ENCODE results near the gene RACK1.
A peak's percentile ranks its signal among the peaks of the same experiment; 100 is the strongest.
"Not testable (repeated sequence)": the region's sequence is repeated elsewhere in the genome, so short reads cannot be mapped to it uniquely, and the experiment has no call there.

RACK1 gene

GRCh38 chr5:181243564-181244343, at the start of gene RACK1:
TSS of gene RACK1 (minus strand) at chr5:181243906. CDS start at chr5:181243800, 106 bp downstream.
- peak; percentile 93 for DNase-seq

GRCh38 chr5:181287331-181287730, 43.6 kb upstream of the RACK1 start:
- DNase-seq = not testable (repeated sequence)

- not testable (repeated sequence) for DNase-seq
Measured at GRCh38 chr5:181285962-181286705, 42.4 kb upstream of the RACK1 start.

GRCh38 chr5:181283841-181284755, 40.4 kb upstream of the RACK1 start:
- DNase-seq = not testable (repeated sequence)

GRCh38 chr5:181283347-181283746, 39.6 kb upstream of the RACK1 start:
- DNase-seq = no peak

- DNase-seq = no peak
Measured at GRCh38 chr5:181282874-181283273, 39.2 kb upstream of the RACK1 start.

- DNase-seq = not testable (repeated sequence)
Measured at GRCh38 chr5:181282415-181282814, 38.7 kb upstream of the RACK1 start.

- no peak for DNase-seq
Measured at GRCh38 chr5:181281984-181282316, 38.2 kb upstream of the RACK1 start.

GRCh38 chr5:181281077-181281983, 37.6 kb upstream of the RACK1 start:
- DNase-seq = peak; percentile 97

GRCh38 chr5:181280251-181280762, 36.6 kb upstream of the RACK1 start:
- peak; percentile 43 for DNase-seq

- DNase-seq = peak; percentile 87
Measured at GRCh38 chr5:181273433-181273744, 29.7 kb upstream of the RACK1 start.

- no peak for DNase-seq
Measured at GRCh38 chr5:181271081-181271480, 27.4 kb upstream of the RACK1 start.

GRCh38 chr5:181267907-181268306, 24.2 kb upstream of the RACK1 start:
- DNase-seq = not testable (repeated sequence)

GRCh38 chr5:181267291-181267904, 23.7 kb upstream of the RACK1 start:
- DNase-seq = not testable (repeated sequence)

- DNase-seq = peak; percentile 74
Measured at GRCh38 chr5:181265092-181265671, 21.5 kb upstream of the RACK1 start.

- peak; percentile 13 for DNase-seq
Measured at GRCh38 chr5:181263633-181264032, 19.9 kb upstream of the RACK1 start.

- DNase-seq = peak; percentile 88
Measured at GRCh38 chr5:181261320-181262049, 17.8 kb upstream of the RACK1 start.

GRCh38 chr5:181260720-181261319, 17.1 kb upstream of the RACK1 start, which contains the start of gene TRIM52:
TSS of gene TRIM52 (minus strand) at chr5:181261143. CDS start at chr5:181260813, 330 bp downstream.
- DNase-seq = peak; percentile 96

- DNase-seq = peak; percentile 55
Measured at GRCh38 chr5:181259974-181260719, 16.4 kb upstream of the RACK1 start.
